ENCODE data around the gene ACSM3.
A peak's percentile ranks its signal among the peaks of the same experiment; 100 is the strongest.

DNA sequence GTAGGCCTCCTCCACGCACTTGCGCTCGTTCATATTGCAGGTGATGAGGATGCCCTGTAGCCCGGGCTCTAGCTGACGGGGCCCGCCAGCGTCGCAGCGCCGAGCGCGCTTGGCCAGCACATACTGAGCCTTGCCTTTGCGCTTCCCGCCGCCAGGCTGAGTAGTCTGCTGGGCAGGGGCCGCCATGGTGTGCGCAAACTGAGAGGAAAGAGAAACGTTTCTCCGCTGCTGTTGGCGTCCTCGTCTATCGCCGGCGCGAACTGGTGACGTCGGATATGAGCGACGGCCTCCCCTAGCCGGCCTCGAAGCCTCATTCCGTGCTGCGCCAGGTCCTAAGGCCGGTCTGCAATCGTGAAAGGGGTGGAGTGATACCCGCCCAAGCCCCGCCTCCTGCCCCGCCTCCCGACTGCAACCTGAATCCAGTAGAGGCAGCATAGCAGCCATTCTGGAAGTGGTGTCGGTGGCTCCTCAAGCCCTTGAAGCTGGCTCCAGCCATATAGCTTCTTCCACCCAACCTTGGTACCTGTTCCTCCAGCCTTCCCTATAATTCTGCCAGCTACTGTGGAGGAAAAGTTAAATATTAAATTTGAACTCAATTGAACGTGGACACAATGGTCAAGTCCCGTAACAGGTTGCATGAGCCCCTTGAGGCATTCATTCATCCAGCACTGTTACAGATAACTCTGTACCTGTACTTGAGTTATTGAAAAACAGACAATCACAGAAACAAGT, 22.1 kb upstream of the ACSM3 start, which contains the start of gene THUMPD1:
- no peak for TF ChIP-seq CTCF (IDR thresholded peaks at IDR 0.05; ENCODE audit: insufficient read depth, low read length)
- TF ChIP-seq, protein P1, sequence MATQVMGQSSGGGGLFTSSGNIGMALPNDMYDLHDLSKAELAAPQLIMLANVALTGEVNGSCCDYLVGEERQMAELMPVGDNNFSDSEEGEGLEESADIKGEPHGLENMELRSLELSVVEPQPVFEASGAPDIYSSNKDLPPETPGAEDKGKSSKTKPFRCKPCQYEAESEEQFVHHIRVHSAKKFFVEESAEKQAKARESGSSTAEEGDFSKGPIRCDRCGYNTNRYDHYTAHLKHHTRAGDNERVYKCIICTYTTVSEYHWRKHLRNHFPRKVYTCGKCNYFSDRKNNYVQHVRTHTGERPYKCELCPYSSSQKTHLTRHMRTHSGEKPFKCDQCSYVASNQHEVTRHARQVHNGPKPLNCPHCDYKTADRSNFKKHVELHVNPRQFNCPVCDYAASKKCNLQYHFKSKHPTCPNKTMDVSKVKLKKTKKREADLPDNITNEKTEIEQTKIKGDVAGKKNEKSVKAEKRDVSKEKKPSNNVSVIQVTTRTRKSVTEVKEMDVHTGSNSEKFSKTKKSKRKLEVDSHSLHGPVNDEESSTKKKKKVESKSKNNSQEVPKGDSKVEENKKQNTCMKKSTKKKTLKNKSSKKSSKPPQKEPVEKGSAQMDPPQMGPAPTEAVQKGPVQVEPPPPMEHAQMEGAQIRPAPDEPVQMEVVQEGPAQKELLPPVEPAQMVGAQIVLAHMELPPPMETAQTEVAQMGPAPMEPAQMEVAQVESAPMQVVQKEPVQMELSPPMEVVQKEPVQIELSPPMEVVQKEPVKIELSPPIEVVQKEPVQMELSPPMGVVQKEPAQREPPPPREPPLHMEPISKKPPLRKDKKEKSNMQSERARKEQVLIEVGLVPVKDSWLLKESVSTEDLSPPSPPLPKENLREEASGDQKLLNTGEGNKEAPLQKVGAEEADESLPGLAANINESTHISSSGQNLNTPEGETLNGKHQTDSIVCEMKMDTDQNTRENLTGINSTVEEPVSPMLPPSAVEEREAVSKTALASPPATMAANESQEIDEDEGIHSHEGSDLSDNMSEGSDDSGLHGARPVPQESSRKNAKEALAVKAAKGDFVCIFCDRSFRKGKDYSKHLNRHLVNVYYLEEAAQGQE (IDR thresholded peaks at IDR 0.05; ENCODE audit: insufficient replicate concordance, low read depth) = no peak
- peak; percentile 91 for TF ChIP-seq POLR2AphosphoS5 (IDR thresholded peaks at IDR 0.05; ENCODE audit: low read depth)
- TF ChIP-seq SPI1 (IDR thresholded peaks at IDR 0.05; ENCODE audit: borderline replicate concordance, low read depth) = no peak

Measured in HL-60 (cell line).